LNCaP clone FGC (cell line): Measurements from ENCODE around the gene FMNL3.
A peak's percentile ranks its signal among the peaks of the same experiment; 100 is the strongest.

Source experiments
- DNase-seq: peaks from one replicate; pipeline ENCODE4 v3.0.0-alpha.2; 2011; ENCODE audit warnings: low read depth
- H3K4me3 ChIP-seq: 2 replicates; pipeline ENCODE4 v1.5.1; 2011; ENCODE audit warnings: mild to moderate bottlenecking, low read depth, low read length, control low read depth
- TF ChIP-seq, protein P1 (sequence below): IDR thresholded peaks from 2 replicates; pipeline ENCODE4 v1.5.1; 2012; ENCODE audit warnings: mild to moderate bottlenecking; ENCODE audit not compliant: control insufficient read depth, insufficient read depth; ENCODE audit errors: extremely low read depth

Gene FMNL3

DNA sequence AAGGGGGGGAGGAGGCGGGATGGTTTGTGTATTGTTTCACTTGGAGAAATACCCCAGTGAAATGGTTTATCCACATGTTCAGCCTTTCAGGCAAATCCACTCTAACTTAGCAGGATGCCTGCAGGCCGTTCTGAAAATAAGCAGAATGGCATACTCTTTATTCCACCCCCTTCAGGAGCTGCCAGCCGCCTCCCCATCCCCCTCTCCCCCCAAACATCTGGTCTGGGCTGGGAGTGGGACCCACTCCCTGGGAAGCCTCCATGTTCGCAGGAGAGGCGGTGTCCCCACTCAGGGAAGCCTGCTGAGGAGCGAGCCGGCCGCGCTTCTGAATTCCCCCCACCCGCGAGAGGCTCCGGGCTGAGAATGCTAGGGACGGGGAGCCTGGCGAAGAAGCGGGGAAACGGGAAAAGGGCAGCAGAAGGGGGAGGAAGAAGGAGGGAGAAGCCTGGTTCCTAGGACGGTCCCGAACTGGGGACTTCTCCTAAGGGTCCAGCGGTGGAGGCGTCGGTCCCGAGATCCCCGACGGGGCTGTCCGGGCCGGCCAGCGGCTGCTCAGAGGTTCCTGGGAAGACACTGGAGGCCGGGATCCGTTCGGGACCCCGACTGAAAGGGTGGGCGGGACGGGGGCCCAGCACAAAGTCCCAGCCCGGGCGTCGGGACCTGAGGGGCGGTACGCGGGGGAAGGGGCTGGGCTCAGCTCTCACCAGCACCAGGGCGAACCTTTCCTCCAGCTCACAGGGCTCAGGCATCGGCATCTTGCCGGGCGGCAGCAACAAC lies 666 bp downstream of the FMNL3 start:
- TF ChIP-seq, protein P1, sequence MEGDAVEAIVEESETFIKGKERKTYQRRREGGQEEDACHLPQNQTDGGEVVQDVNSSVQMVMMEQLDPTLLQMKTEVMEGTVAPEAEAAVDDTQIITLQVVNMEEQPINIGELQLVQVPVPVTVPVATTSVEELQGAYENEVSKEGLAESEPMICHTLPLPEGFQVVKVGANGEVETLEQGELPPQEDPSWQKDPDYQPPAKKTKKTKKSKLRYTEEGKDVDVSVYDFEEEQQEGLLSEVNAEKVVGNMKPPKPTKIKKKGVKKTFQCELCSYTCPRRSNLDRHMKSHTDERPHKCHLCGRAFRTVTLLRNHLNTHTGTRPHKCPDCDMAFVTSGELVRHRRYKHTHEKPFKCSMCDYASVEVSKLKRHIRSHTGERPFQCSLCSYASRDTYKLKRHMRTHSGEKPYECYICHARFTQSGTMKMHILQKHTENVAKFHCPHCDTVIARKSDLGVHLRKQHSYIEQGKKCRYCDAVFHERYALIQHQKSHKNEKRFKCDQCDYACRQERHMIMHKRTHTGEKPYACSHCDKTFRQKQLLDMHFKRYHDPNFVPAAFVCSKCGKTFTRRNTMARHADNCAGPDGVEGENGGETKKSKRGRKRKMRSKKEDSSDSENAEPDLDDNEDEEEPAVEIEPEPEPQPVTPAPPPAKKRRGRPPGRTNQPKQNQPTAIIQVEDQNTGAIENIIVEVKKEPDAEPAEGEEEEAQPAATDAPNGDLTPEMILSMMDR: no peak
- no peak for DNase-seq
- peak overlapping the region; percentile 59 for H3K4me3 ChIP-seq

DNA sequence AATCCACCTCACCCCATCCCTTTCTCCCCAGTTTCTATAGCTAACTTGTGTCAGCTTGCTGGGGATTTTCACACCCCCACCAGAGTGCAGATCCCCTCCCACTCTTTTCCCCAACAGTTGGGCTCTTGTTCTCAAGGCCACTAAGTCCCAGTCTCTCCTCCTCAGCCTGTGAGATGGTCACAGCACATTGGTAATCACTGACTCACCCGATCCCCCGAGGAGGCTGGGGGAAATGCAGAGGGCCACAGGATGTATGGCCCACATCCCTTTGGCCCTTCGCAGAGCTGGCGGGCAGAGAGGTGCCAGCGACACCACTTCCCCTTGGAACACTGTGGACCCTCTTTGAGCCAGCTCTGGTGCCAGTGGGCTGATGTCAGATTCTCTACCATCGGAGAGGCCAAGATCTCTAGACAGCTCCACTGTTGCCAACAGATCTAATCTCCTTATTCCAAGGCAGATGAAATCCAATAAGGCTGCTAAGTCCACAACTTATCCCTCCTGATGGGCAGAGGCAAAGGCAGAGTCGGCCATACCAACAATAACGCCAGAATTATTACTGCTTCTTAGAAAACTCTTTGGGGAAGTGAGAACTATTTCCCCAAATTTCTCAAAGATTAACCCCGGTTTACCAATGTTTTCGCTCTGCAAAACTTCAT lies 1.6 kb downstream of the FMNL3 start:
- H3K4me3 ChIP-seq: no peak overlapping the region
- TF ChIP-seq, protein P1: no peak
- no peak for DNase-seq

DNA sequence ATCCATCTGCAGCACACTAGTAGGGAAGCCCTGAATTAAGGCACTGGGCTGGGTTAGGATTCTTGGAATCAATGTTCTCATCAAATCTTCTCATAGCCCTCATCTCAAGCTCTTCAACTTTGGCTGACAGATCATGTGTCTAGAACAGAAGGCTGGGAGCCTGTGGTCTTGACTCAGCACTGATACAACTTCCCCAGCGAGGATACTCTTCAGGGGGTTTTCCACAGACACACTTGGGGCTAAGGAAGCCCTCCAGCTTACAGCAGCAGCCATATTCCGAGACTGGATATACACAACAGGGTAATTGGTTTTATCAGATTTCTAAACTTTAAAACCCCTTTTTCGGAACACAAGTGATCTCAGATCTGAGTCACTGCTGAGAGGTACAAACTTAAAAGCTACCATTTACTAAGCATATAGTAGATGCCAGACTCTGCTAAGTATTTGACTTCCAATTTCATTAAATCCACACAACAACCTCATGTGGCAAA lies 3.5 kb downstream of the FMNL3 start:
- TF ChIP-seq, protein P1: no peak
- no peak overlapping the region for H3K4me3 ChIP-seq
- DNase-seq: no peak

DNA sequence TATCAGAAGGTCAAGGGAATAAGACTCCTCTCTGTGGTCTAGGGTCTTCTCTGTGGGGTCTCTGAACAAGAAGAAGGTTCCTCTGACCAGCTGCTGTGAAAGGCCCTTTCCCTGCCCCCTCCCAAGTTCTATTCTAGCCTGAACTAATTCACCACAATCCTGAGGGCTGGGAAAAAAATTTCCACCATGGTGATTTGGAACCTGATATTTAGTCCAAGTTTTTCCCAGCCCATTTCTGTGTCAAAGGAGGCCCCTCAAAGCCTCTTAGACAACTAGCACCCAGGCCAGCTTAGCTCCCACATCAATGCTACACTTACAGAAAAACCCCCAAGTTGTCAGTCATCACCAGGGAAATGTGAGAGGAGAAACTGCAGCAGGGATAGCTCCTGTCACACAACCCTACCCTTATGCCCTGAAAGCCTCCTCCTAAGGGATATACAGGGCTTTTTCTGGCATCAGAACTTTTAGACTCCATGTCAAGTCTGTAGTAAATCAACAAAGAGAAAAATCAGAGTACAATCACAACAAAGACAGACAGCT lies 4.5 kb downstream of the FMNL3 start:
- H3K4me3 ChIP-seq: no peak overlapping the region
- DNase-seq: no peak
- TF ChIP-seq, protein P1: no peak

DNA sequence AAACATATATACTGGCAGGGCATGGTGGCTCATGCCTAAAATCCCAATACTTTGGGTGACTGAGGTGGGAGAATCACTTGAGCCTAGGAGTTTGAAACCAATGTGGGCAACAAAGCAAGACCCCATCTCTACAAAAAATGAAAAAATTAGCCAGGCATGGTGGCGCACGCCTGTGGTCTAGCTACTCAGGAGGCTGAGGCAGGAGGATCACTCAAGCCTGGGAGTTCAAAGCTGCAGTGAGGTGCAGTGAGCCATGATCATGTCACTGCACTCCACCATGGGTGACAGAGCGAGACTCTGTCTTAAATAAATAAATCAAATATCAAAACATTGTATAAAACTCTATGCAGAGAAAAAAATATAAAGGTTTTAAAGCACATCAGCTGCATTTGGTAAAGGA lies 5.2 kb downstream of the FMNL3 start:
- no peak overlapping the region for H3K4me3 ChIP-seq
- DNase-seq: no peak

DNA sequence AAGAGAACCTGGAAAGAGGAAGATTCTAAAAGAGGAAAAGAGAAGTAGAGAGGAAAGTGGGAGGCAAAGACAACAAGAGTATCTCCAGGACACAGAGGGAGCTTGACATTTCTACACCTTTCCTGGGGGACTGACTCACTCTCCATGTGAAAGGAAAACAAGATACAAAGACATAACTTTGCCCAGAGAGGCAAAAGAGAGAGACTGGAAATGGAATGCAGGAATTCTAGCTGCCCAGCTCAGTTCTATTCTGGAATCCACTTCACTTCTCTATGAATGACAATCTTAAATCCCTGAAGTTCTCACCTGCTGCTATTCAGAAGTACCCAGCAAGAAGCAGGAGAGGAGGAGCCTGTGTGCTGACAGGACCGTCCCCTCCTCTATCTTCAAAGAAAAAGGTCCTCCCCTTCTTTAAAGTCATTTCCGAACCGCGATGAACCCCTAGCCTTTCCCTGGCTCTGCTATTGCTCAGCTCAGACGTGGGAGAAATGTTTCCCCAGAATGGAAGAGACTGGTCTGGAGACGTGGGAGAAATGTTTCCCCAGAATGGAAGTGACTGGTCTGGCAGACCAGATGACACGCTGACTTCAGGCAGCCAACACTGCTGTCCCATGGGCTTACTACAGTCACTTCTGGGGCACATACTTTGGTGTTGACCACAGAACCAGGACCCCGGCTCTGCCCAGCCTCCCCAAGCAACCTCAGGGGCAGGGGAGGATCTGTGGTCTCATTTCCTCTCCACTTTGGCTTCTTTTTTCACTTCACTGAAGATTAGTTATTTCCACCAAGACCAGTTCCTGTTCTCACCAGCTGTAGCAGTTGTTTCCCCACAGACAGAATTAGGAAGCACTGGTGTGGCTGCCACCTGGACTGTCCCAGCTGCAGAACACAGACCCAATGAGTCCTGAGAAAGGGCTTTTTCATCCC lies 8.3 kb downstream of the FMNL3 start:
- TF ChIP-seq, protein P1: no peak
- no peak overlapping the region for H3K4me3 ChIP-seq
- DNase-seq: no peak

More for the DNA sequence above, 5.2 kb downstream of the FMNL3 start:
- TF ChIP-seq, protein P1: no peak
